Stimulated activated CD4-positive, alpha-beta T cell treated with anti-CD3 and anti-CD28 coated beads, Interleukin-4, amount 100 ng/mL, for 4 hours (primary cell): ENCODE results near the gene CCR8.
"Not testable (repeated sequence)": the region's sequence is repeated elsewhere in the genome, so short reads cannot be mapped to it uniquely, and the experiment has no call there.

Source experiments
- DNase-seq, 2 experiments: peaks; one replicate each; pipeline ENCODE4 v3.0.0-alpha.2; 2020

Gene CCR8

DNA sequence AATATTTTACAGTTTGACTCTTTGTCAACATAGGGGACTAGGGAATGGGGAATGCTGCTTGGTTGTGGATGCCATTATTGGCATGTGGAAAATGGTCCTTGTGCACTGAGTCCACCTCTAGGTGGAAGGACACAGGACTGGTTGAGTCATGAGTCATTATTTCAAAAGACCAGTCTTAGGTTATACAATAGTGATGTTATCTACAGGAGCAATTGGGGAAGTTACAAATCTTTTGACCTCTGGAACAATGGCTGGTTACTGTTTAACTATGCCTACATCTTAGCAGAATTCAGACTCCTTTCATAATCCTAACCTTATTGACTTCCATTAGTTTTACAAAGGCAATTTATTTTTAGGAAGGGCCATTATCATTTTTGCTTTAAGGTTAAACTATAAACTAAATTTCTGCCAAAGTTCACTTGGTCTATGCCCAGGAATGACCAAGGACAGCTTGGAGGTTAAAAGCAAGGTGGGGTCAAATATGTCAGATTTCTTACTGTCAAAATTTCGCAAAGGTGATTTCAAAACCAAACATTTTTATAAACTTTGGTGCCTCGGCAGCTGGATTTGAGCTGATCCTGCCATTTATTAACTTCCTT lies 11.8 kb upstream of the CCR8 start:
- DNase-seq: no peak

DNA sequence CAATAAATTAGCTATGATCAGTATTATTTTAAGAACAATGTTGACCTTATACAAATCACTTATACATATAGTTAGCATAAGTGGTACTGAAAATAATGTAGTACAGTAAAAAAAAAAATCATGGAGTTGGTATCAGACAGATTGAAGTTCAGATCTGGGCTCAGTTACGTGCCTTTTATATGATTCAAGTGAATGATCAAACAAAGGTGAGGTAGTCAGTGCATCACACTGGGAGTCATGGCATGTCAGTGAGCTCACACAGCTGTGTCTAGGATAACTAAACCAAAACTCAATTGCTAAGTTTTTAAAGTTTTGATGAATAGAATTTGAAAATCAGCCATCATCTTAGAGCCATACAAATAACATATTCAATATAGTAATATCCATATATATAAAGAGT lies 11.2 kb upstream of the CCR8 start:
- DNase-seq: no peak

DNA sequence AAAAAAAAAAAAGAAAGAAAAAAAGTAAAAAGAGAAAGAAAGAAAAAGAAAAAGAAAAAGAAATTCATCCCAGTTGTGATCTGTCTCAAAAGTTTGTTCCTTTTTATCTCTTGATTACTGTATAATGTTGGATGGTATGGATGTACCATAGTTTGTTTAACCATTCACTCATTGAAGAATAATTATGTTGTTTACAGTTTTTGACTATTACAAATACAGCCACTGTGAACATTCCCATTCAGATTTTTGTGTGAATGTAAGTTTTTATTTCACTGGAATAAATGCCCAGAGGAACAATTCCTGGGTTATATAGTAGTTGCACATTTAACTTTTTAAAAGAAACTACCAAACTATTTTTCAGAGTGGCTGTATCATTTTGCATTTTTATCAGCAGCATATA lies 10.3 kb upstream of the CCR8 start:
- no peak for DNase-seq

DNA sequence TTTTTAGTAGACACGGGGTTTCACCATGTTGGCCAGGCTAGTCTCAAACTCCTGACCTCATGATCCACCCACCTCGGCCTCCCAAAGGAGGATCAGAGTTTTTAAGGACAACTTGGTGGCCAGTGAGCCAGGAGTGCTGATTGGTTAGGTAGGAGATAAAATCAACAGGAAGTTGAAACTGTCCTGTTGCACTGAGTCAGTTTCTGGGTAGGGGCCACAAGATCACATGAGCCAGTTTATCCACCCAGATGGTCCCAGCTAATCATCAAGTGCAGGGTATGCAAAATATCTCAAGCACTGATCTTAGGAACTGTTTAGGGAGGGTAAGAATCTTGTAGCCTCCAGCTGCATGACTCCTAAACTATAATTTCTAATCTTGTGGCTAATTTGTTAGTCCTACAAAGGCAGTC lies 7.9 kb upstream of the CCR8 start:
- not testable (repeated sequence) for DNase-seq

DNA sequence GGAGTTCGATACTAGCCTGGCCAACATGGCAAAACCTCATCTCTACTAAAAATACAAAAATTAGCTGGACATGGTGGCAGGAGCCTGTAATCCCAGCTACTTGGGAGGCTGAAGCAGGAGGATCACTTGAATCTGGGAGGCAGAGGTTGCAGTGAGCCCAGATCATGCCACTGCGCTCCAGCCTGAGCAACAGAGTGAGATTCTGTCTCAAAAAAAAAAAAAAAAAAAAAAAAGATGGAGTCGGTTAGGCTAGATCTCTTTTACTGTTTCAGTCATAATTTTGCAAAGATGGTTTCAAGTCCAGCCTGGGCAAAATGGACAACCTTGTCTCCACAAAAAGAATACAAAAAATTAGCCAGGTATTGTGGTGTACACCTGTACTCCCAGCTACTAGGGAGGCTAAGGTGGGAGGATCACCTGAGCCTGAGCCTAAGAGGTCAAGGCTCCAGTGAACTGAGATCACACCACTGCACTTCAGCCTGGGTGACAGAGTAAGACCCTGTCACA lies 7.2 kb upstream of the CCR8 start:
- not testable (repeated sequence) for DNase-seq

DNA sequence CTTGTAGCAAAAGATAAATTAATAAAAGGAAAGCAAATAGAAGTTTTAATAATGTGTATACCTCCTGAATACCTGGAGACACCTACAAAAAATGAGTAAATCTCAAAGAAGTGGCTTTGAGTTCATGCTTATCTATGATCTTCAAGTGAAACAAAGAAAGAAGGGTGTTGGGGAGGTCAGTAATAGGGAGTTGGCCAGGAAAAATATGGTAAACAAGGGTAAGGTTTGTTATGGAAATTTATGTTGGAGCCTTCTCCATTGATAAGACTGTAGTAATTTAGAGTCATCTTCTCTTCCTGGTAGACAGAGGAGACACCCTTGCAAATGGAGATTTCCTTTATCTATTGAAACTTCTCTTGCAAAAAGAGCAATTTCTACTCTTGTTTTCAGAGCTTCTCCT lies 6.6 kb upstream of the CCR8 start:
- DNase-seq: no peak

DNA sequence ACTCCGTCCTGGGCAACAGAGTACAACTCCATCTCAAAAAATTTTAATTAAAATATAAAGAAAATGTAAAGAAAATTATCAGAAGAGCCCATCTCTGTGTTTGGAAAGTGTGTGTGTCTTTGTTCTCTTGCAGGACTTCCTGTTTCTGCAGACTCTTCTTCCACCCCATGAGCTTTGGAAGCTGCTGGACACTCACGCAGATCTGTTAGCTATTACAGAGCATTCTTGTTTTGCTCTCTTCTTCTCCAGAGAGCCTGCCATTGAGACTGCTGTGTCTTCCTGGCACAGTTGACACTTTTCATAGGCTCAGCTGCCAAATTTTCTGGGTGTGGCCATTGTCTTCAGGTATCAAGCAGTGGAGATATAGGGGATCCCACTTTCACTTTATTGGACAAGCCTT lies 6.0 kb upstream of the CCR8 start:
- DNase-seq: no peak

DNA sequence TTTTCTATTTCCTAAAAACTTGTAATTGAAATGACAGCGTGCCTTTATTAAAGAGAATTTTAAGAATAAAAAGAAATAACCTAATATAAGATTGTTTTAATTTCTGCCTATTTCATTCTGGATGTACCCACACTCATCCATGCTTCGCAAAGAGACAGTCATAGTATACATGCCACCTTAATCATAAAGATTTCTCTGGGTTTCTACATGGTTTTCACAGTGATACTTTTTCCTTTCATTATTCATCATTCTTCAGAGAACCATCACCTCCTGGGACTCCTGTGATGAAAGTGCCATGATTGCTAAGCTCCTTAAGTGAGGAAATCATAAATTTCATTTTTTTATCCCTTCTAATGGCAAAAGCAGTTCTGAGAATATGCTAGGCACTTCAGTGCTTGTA lies 4.3 kb upstream of the CCR8 start:
- DNase-seq: no peak

DNA sequence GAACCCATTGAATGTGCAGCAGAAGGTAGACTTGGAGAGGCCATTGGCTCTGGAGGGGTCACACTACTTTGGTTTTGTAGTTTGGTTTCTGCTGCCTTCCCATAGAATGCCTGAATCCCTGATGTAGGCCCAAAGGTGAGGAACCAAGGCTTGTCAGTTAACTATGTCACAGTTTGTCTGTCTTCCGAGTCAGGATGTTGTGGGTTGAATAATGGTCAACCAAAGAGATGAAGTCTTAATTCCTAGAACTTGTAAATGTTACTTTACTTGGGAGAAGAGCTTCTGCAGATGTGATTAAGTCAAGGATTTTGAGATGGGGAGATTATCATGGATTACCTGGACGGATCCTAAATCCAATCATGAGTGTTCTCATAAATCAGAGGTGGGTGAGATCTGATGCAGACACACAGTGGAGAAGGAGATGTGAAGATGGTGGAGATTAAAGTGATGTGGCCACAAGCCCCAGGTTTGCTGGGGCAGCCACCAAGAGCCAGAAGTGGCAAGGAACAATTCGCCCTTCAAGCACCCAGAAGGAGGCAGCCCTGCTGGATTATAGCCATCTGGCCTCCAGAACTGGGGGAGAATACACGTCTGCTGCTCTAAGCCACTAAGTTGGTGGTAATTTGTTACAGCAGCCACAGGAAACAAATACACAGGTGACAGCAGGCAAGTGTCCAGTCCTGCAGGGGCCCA lies 2.3 kb upstream of the CCR8 start:
- no peak for DNase-seq

DNA sequence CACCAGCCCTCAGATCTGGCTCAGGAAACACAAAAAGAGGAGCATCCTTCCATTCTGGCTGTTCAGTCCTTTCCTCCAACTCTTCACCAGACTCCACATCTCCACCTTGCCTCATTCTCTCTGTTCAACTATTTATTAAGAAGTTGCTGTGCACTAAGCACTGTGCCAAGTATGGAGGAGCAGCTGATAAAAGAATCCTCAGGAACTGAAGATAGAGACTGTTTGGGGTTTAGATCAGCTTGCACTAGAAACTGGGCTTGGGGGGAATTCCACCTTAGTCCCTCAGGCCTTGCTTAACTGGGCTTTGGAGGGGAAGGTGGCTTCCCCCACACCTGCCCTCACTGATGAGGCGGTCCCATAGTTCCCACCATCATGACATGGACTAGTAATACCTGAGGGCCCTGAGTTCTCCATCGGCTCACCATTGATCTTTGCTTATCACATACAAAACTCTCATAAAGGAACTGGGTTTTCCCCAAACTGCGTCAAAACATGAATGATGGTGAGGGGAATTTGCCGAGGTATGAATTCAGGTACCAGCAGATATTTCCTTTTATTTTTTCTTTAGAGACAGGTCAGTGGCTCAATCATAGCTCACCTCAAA lies 1.7 kb upstream of the CCR8 start:
- no peak for DNase-seq

DNA sequence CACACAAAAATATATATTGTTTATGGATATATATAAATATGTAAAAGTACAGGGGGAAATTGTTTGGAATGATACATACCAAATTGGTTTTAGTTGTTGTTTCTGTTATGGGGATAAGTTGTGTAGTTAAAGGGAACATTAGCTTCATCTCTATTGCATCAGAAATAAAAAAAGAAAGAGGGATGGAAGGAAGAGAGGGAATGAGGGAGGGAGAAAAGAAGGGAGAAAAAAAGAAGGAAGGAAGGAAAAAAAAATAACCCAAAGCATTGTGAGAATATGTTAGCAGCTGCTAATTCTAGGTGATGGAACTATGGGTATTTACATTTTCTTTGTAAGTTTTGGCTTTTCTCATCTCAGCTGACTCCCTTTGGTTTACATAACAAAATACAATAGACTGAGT lies 1.3 kb downstream of the CCR8 start:
- DNase-seq: no peak

DNA sequence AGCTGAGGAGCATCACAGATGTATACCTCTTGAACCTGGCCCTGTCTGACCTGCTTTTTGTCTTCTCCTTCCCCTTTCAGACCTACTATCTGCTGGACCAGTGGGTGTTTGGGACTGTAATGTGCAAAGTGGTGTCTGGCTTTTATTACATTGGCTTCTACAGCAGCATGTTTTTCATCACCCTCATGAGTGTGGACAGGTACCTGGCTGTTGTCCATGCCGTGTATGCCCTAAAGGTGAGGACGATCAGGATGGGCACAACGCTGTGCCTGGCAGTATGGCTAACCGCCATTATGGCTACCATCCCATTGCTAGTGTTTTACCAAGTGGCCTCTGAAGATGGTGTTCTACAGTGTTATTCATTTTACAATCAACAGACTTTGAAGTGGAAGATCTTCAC lies 3.0 kb downstream of the CCR8 start:
- DNase-seq: no peak

DNA sequence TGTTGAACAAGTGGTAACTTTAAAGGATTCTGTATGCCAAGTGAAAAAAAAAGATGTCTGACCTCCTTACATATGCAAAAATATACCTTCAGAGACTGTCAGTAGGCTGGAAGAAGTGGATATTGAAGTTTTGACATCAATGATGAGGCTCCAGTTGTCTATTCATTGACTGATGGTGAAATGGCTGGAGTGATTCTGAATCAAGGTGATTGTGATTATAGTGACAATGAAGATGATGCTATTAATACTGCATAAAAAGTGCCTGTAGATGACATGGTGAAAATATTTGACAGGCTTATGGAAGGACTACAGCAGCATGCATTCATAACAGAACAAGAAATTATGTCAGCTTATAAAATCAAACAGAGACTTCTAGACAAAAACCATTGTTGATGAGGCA lies 4.1 kb downstream of the CCR8 start:
- no peak for DNase-seq

DNA sequence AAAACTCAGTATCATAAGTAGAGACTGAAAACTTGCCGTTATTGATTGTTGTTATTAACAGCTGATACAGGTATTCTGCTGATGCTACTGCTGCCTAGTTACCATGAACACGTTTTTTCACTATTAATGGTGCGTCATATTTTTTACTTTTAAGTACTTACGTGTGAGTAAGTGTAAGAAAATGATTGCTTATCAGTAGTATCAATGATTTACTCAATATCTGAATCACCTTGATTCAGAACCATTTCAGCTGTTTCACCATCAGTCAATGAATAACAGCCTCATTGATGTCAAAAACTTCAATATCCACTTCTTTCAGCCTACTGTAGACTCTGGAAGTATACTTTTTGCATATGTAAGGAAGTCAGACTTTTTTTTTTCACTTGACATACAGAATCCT lies 4.7 kb downstream of the CCR8 start:
- no peak for DNase-seq

DNA sequence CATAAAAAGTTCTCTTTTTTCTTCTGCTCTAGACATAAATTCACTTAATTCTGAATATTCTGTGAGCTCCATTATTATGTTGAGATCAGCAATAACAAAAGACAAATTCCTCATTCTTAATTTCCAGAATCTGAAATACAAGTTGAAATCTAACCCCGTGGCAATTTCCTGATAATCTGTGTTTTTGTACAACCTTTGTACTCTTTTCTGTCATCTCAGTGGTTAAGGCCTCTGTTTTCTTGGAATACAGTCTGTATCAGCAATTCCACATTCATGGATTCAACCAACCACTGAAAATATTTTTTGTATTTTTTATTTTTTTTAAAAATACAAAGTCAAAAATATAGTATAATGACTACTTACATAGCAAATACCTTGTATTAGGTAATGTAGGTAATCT lies 8.7 kb downstream of the CCR8 start:
- DNase-seq: no peak

DNA sequence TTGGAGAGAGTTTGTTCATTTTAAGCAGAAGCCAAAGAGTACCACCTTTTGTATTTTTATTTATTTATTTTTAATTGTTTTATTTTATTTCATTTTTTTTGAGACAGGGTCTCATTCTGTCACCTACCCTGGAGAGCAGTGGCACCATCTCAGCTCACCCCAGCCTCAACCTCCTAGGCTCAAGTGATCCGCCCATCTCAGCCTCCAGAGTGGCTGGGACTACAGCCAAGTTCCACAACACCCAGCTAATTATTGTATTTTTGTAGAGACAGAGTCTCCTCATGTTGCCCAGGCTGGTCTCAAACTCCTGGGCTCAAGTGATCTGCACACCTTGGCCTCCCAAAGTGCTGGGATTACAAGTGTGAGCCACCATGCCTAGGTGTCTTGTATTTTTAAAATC lies 9.6 kb downstream of the CCR8 start:
- DNase-seq: no peak

DNA sequence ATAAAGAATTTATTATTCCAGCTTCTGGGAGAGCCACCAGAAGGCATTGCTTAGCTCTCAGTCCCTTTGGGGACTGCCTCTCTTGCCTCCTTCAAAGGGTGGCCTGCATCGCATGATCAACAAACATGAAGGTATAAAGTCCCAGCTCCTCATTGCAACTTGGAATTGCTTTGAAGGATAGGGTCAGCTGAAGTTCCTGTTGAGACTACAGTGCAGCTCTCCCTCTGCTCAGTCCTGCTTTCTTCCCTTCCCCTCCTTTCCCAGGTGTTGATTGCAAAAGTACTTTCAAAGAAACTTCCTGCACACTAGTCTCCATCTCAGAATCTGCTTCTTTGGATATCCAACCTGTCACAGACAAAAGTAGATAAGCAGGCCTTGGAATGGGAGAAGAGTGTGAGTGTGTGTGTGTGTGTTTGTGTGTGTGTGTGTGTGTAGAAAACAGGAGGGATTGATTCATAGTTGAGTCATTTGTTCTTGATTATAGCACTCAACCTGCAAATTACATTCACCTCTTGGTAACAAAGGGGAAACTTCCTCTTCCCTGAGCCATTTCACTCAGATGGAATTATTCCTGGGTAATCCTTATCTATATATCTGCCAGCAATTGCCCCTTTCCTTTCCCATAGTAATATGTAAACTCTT lies 13.7 kb downstream of the CCR8 start:
- DNase-seq: no peak

DNA sequence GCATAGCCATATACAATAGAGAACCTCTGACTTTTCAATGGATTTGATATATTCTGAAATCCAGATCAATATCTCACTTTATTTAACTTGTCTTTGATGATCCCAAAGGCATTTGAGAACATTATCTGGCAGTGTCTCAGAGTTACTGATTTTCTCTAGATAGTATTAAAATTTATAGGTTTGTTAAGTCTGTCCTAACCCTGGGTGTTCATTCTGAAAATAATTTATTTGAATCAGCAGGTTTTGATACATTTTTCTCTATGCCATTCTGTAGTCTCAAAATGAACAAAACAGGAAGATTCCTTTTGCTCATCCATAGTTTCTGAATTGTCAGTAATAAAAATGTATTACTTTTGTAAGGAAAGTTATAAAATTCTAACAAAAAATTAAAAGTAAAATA lies 14.3 kb downstream of the CCR8 start:
- DNase-seq: no peak

DNA sequence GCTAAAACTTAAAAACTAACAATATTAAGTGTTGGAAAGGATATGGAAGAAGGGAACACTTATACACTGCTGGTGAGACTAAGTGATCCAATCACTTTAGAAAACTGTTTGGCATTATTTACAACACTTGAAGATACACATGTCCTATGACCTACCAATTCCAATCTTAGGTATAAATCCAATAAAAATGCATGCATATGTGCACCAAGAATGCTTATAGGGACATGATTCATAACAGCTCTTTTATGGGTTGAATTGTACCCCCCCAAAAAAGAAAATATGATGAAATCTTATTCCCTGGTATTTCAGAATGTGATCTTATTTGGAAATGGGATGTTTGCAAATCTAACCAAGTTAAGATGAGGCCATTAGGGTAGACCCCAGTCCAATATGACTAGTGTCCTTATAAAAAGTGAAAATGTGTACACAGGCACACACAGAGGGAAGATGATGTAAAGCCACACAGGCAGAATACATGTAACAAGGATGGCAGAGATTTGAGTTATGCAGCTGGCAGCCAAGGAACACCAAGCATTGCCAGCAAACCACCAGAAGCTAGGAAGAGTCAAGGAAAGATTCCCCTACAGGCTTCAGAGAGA lies 15.3 kb downstream of the CCR8 start:
- DNase-seq: no peak

DNA sequence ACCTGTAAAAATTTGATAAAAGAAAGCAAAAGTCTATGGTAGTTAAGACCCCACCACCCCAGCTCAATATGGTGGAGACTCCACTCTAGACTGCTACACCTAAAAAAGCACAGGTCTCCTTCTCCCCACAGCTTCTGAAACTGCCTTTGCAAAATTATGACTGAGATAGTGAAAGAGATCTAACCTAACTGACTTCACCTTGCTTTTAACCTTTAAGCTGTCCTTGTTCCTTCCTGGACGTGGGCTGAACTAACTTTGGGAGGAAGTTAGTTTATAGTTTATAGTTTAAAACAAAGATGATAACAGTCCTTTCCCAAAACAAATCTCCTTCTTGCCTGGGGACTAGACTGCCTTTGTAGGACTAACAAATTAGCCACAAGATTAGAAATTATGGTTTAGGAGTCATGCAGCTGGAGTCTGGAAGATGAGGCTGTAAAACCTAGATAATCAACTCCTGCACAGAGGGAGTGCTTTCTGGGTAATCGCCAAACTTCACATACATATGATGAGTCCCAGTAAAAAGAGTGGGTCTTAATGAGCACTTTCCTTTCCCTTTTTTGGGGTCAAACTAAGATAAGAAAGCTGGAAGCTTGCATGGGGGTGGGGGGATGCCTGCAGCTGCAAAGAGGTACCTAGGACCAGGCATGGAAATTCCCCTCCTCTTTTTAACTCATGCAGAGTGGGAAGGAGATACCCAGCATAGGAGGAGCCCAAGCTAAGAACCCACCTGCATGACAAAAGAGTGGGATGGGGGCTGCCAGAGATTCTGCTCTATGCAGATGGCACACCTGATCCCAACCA lies 17.5 kb downstream of the CCR8 start:
- DNase-seq: no peak

DNA sequence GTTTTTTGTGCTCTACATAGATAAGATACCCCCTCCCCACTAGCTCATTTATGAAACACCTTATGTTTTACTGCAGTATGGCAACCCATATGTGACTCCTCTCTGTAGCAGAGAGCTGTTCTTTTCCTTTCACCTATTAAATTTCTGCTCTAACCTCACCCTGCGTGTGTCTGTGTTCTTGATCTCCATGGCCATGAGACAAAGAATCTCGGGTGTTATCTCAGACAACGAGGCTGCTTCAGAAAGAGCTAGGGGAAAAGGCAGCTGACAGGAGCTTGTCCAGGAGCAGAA lies 18.0 kb downstream of the CCR8 start:
- no peak for DNase-seq

DNA sequence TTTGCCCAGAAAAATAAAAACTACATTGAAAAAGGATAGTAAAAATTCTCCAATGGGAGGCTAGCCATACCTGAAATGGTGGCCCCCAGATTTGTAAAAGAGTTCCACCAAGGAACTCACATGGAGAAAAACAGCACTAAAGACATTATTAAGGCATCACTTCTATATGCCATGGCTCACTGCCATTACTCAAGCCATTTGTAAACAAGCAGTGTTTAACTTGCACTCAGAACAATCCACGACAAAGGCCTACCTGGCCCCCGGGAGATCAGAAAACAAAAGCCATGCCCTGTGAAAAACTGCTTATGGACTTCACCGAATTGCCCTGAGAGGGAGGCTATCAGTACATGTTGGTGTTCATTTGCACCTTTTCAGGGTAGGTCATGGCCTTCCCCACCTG lies 19.6 kb downstream of the CCR8 start:
- no peak for DNase-seq

DNA sequence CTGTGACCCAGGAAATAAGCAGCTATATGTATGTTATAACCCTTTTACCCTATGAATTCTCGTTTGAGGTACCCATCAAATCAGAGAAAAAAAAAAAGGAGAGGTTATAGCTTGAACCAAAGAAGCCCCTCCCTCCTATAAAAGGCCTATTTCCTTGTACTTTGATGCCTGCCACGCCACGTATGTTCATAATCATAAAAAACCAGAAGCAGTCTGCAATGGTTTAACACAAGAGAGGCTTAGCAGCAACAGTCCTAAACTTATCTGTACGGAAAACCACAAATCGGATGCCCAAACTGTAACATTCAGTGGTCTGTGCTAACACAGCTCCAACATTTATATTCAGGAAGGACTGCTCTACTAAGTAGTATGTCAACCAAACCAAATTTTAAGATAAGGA lies 21.2 kb downstream of the CCR8 start:
- DNase-seq: no peak
